Muscle of back (tissue), 11 donors: Measurements from ENCODE around the gene FAM117A. TPM values are rescaled to one million over a fixed set of nuclear protein-coding genes. Genes with fewer than 3 reads are reported as not detected.

Source experiments
- DNase-seq, 3 donors: peaks; one replicate each; pipeline versions ENCODE4 v3.0.0 to v3.0.0-alpha.2; 2013
- polyA plus RNA-seq, 10 donors: library from polyadenylated mRNA; unstranded; fragments of 120-200 nt; gene quantifications; one replicate each; pipeline ENCODE4 v1.2.1, GENCODE V29; 2013; ENCODE audit not compliant: insufficient read length in 10 of 10

The FAM117A gene
- polyA plus RNA-seq, 10 donors = 12.7 to 25.1 (median 18.0) TPM

DNA sequence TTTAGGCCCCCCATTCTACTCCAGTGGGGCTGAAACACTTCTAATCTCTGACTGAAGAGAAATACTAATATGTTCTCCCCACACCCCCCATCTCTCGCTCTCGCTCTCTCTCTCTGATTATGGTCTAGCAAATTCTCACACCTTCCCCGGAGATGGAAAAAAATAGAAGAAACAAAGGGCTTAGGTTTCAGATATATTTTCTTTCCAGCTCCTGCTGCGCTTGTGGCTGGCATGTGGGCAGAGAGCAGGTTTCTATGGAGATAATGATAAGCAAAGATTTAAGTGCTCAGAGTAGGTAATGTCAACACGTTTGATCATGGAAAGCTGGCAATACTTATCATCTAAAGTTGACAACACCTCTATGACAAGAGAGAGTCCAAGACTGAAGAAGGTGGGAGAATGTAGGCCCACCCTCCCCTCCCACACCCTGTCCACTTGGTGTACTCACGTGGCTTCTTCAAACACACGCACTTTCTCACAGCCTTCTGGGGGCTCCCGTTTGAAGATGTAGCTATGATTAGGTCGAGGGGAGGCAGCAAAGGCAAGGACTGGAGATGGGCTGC lies 48.1 kb downstream of the FAM117A start:
- no peak for DNase-seq

DNA sequence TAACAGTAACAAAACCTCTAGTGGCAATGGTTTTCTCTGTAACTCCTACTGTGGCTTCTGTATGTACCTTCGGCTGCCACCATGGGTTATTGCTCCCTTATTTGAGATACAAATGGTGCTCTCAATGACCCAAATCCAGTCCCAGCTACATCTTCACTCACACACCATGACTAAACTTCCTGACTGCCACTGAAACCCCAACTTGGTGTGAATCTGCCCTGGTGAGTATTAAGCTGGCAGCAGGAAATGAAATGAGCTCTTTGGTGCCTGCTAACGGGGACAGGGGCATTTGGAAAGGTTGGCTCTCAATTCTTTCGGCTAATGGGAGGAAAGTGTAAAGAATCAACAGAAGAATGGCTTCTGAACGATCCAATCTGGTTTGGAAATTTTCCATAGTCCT lies 48.7 kb downstream of the FAM117A start:
- no peak for DNase-seq

DNA sequence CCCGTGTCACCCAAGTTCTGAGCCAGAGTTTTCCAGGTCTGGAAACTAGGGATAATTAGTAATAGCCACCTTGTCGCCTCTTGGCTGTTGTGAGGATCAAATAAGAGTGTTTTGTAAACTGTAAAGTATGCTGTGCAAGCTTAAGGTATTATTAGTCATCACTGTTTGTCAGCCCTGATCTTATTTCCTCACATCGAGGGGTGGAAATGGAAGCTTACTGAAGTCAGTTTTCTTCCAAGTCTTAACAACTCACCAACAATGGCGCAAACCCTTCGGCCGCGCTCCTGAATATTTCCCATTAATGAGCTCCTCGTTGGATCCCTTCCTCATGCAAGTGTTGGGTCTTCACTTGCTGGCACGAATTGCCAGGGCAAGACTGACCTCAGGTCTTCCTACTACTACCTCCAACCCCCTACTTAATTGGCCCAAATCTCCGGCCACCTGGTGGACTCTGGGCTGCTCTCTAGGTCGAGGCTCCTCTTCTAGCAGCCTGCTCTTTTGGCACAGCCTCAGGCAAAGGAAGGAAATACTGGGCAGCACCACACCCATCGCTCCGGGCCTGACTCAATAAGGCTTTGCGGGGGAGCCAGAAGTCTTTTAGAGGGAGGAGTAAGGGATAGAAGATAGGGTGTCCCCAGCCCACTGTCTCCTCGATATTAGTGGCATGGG lies 55.3 kb downstream of the FAM117A start:
- DNase-seq = no peak

DNA sequence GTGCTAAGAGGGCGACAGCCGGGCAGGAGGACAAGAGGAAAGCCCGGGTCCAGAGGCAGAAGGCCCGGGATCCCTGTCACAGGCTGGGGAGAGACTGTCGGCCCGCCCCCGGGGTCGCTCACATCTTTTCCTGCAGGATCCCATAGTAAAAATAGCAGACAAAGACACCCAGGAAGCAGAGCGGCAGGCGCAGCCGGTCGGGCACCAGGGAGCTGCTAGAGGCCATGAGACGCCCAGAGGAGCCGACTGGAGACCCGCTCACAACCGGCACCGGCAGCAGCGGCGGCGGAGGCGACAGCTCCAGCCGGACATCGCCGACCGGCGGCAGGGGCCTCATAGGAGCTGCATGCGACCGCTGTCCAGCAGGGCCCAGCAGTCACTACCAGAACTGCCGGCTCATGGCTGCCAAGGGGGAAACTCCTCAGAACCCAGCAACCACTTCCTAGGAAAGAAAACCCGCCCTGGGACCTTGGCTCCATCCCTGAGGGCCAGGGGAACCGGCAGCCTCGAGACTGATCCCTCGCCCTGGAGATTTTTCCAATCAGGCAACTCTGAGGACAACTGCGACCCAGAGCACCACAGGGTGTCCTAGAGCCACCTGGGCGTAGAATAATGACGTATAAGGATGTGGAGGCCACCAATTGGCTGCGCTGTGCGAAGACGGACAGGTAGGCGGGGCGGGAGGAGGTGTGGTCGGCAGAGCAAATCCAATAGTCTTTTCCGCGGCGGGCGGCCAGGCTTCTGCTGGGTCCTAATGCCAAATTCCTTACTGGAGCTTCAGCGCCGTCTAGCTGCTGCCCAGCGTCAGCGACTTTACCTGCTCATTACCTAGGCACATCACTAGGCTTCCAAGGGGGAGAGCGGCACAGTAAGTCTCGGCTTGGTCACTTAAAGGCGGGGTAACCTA lies 56.1 kb downstream of the FAM117A start, which contains the start of gene SLC35B1:
TSS of gene SLC35B1 (minus strand) at position 357 of the 907 bp plus-strand sequence. CDS start at position 226, 131 bp downstream.
- peak; percentile 99 to 100 (median 99) for DNase-seq

DNA sequence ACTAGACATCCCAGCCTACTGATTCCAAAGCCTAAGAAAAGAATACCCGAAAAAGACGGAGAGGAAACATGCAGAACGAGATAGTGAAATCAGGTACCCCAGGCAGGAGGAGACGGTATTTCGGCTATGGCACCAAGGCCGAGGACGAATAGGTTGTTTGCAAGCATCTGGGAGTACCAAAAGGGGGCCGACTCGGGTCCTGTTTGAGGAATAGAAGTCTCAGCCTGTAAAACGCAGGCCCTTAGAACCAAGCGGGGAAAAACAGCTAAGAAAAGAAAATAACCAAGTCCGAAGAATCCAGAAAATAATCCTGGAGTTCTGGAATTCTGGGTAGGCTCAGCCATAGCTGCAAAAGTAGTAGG lies 56.7 kb downstream of the FAM117A start:
- no peak for DNase-seq

DNA sequence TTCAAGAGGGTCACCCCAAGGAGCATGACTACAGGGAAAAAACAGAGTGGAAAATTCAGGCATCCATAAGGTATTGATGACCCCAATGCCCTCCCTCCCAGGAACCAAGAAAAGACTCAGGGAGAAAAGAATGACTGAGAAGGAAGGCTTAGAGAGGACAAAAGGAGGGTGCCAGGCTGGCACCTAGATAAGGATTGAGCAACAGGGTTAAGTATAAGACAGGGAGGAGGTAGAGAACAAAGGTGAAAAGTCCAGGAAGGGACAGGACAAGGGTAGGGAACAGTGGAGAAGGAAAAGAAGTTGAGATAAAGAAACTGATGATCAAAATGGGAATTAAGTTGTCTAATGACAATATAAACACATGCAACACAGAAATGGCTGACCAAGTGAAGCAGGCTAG lies 58.7 kb downstream of the FAM117A start:
- no peak for DNase-seq

DNA sequence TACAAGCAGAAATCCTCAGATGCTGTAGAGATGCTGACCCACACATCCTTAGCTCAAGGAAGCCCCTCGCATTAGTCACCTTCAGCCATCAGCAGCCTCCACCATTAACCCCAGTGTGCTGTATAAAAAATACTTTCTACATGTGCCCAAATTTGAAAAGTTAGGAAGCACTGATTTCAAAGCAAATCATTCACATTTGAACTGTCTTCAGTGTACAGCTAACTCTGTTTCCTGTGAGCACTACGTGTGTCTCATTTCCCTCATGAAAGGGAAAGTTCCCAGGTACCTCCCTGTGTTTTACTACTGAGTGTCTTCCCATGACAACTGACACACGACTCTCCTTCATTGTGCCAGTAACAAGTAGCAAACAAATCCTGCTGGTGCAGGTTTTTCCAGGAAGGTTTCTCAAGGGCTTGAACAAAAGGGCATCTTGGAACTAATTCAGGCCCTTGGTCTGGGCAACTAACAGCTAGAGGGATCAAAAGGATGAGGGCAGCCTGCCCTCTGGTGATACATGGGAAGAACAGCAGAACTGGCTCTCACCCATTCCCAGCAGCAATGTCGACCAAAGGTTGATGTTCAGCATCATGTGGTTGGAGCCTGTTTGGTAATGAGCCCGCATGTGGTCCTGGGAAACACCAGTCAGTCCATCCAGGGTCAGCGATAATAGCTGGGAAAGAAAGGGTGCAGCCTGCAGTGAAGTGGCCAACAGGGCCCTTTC lies 60.2 kb downstream of the FAM117A start:
- DNase-seq = no peak

DNA sequence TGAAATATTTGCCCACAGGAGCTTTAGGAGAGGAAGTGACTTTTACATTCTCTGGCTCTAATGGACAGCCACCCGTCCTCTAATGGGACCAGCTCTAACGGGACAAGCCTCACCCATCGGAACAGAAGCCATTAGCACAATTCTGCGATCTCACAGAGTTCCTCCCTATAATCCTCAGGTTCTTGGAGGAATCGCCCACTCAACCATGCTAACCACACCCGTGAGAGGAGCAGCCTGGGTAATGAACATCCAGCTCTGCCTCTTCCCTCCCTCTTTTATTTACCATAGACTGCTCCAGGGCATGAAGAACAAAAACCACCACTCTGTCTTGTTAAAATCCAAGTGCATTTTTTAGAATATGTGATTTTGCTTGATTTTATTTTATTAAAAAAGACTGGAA lies 63.0 kb downstream of the FAM117A start:
- DNase-seq = no peak

DNA sequence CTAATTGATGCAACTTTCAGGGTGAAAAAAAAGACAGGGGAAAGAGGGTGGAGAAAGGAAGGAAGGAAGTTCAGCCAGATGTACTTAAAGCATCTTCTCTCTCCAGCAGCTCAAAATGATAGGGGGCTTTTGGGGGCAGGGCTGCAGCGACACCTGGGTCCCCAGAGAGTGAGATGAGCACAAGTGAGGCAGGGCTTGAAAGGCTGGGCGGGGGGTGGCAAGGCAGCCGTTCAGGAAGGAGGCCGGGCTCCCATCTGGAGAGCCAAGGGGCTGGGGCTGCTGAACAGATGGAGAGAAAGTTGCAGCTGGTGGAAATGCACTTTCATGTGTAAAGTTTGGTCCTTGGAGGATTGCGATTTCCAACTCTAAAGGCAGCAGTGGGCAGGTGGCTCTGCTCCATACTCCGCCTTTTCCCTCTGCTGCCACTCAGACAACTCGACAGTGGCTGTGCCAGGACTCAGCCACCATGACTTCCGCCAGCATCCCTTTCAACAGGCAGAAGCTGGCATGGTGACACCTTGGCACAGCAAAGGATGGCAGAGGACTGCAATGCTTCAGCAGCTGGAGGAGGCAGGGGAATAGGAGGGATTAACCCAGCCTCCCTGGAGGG lies 63.9 kb downstream of the FAM117A start:
- no peak for DNase-seq

DNA sequence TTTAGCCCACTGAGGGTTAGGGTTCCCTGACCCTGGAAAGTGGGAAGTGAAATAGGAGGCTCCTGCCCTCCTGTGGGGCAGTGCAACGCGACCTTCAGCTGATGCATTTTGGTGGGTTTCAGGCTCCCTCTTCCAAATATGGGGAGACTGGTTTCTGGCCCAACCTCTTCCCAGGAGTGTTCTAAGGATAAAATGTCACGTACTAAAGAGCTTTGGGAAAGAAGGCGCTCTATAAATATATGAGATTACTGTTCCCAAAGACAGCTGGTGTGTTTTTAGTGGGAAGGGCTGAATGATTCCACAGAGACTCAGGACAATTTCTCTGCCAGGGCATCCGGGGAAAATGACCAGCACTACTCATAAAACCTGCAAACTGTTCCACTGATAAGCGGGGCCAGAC lies 65.9 kb downstream of the FAM117A start:
- DNase-seq = no peak

DNA sequence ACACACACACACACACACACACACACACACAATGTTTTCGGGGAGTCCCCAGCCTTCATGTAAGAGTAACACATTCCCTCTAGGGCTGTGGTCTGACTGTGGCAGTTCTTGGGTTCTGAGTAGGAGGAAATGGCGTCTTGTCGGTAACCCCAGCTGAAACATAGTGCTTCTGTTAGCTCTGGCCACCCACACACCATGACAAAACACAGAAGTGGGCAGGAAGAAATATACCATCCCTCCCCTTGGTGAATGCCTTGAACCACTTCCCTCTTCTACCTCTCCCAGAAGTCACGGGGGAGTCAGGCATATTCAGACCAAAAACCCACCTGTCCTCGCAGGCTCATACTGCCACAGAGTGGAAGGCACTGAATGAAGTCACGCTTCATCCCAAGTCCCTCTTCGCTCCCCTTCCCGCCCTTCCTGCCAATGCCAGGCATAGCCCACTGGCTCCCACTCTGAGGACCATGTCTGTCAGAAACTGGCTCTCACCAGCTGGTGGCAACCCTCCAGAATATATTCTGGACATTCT lies 67.6 kb downstream of the FAM117A start:
- DNase-seq = no peak

DNA sequence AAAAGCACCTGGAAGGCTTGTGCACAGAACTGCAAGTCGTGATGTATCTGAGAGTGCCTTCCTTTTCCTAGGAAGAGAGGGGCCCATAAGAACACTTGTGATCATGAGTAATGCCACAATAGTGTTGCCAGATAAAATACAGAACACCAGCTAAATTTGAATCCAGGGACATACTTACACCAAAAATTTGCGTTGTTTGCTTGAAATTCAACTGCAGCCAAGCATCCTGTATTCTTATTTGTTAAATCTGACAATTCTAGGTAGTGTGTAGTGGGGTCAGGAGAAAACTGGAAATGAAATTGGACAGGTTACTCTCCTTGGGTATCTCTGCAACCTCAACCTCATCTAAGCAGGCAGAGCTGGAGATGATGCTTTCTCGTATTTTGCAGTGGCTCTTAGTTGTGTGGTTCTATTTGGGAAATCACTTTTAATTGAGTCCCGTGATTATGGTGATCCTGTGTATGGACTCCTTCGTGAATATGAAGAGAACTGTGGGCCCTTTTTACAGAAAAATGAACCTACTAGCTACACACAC lies 68.2 kb downstream of the FAM117A start:
- no peak for DNase-seq

DNA sequence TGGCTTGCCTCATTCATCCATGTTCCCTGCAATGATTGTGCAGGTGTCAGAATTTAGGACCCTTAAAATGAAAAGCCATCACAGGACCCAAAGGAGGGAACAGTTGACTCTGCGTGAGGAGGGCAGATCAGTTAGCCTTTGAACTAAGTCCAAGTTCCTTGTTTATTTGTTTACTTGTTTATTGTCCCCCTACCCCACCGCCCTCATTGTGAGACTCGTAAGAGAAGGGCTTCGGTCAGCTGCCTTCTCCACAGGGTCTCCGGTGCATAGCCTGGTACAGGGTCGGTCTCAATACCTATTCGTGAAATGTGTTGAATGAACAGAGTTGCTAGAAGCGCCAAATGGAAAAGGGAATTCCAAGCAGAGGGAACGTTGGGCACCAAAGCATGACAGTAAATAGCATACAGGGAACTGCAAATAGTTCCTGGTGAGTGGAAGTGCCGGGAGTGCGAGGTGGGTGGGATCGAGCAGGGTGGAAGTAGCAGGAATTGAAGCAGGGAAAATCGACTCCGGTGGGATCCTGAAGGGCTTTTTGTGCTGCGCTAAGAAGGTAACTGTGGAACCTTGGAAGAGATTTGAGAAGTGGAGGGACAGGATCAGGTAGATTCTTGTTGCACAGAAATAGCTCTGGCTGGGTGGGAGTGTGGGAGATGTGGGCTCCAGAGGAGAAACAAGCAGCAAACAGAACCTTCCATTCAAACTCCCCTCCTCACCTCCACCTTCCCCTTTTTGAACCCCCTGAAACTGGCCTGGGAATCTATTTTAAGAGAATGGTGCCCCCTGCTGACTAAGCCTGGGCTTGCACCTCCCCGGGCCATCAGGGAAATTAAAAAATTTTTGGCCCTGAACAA lies 68.9 kb downstream of the FAM117A start:
- peak in 2 of 3 donors; percentile 15 to 60 for DNase-seq

DNA sequence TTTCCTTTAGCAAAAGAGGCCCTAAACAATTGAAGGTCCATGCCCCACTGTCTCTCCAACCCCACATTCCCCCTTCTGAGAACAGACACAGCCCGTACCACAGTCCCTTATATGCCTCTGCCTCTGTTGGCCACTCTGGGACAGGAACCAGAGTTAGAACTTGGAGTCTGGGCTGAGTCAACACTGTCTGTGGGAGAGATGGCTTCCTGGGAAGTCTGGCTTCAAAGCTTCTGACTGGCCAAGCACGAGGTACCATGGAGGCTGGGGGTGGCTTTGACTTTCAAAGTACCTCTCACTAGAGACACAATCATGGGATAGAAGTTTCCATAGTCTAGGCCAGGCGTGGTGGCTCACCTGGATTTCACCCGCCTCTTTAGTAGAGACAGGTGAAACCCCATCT lies 71.2 kb downstream of the FAM117A start:
- no peak for DNase-seq

DNA sequence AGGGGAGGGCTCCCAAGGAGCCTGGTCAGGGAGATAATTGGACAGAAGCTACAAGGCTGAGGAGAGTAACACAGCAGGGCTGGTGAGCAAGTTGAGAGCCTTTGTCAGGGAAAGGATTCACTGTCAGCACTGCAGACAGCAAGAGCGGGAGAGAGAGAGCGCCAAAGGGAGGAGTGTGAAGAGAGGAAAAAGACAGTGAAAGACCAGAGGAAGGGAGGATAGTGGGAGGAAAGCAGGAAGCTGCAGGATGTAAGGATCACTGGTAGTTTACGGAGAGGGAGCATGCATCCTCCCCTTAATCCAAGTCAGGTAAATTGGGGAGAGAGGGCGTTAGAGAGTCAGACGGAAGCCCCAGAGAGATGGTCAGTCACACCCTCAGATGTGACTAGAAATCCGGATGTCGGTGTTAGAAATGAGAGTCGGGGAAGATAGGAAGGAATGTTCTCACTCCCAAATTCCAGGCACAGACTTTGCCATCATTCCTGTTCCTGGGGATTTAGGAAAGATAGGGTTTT lies 72.2 kb downstream of the FAM117A start:
- no peak for DNase-seq

DNA sequence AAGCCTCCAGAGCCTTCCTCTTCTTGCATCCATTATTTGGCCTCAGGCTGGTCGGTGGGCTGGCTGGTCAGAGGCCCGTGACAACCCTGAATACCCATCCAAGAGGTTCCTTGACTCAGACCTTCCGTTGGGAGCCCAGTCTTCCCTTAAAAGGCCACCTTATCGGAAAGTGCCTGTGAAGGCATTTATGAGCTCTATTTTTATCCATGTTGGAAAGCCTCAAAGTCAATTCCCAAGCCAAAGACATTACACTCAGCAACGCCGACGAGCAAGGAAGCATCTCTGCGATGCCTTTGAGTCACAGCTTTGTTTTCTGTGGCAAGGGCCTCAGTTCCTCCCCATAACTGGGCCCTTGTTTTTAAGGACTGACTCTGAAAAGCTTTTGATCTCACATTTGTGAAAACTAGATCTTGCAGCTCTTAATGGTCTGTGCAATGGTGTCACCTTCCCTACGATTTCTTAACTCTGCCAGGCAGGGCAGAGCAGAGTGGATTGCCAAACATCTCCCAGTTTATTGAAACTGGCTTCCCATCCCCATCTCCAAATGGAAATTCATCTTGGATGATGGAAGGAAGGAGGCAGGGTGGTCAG lies 72.8 kb downstream of the FAM117A start:
- DNase-seq = peak in 1 of 3 donors; percentile 46

DNA sequence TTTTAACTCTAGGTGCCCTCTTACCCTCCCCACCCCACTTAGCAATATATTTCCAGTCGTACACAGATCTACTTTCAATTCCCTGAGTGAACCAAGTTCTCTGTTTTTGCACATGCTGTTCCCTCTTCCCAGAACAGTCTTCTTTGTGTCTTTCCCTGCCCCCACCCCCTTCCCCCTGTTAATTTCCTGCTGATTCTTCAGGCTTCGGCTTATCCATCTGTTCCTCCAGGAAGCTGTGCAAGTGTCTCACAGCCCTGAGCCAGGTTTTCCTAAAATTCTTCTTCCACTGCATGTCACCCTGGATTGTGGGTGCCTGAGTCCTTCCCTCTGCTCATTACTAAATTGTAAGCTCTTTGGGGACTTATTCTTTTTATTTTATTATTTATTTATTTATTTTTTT lies 73.7 kb downstream of the FAM117A start:
- DNase-seq = no peak

DNA sequence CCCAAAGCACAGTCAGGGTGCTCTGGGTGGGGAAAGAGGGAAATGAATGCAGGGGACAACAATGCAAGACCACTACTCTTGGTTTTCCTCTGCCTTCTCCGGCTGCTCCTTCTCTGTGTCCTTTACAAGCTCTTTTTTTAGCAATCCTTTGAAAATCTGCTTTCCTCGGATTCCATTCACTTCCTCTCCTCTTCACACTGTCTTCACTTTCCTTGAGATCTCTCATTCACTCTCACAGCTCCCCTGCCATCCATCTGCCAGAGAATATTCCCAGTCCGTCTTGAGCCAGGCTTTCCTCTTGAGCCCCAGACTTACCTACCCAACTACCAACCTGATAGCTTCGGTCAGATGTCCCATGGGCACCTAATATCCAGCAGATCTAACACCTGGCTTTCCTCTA lies 75.1 kb downstream of the FAM117A start:
- DNase-seq = no peak

DNA sequence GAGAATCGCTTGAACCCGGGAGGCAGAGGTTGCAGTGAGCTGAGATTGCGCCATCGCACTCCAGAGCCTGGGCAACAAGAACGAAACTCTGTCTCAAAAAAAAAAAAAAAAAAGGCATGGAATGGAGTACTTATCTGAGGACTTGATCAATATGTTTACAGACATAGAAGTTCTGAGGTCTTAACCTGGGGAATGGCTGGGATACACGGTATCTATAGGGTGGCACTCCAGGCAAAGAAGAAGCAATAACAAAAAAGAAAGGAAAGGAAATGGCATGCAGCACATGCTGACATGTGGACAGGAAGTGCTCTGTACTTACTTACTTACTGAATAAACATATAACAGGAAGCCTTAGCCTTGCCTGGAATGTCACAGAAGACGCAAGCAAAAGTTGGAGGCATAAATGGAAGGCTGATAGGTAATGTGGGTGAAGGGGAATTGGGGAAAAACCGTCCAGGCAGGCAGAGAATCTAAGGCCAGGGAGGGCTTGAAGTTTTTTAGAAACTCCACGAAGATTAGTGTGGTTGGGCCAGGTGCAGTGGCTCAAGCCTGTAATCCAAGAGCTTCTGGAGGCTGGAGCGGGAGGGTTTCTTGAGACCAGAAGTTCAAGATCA lies 75.9 kb downstream of the FAM117A start:
- peak in 2 of 3 donors; percentile 17 to 52 for DNase-seq
